Thymus (tissue), 11 donors: Measurements from ENCODE around the gene PSRC1. TPM values are rescaled to one million over a fixed set of nuclear protein-coding genes. Genes with fewer than 3 reads are reported as not detected.

Experiments used
- DNase-seq, 9 donors: peaks; one replicate each; pipeline ENCODE4 v3.0.0-alpha.2; 2013; ENCODE audit warnings: low spot score in 9 of 9, low read depth in 6 of 9, missing footprints in 1 of 9
- H3K27ac ChIP-seq, 2 donors: one replicate each; pipeline ENCODE4 v1.5.1; 2013; ENCODE audit warnings: control low read depth in 1 of 2, low read depth in 1 of 2, low read length in 1 of 2, mild to moderate bottlenecking in 1 of 2, moderate library complexity in 1 of 2
- H3K27me3 ChIP-seq, 2 donors: one replicate each; pipeline ENCODE4 v1.5.1; 2013; ENCODE audit warnings: low read length in 1 of 2; ENCODE audit not compliant: control insufficient read depth in 2 of 2, insufficient read depth in 1 of 2
- H3K36me3 ChIP-seq, 2 donors: one replicate each; pipeline ENCODE4 v1.5.1; 2013; ENCODE audit warnings: low read length in 1 of 2, mild to moderate bottlenecking in 1 of 2, moderate library complexity in 1 of 2; ENCODE audit not compliant: control insufficient read depth in 2 of 2, insufficient read depth in 2 of 2
- H3K4me1 ChIP-seq, 2 donors: one replicate each; pipeline ENCODE4 v1.5.1; 2013; ENCODE audit warnings: low read length in 2 of 2; ENCODE audit not compliant: control insufficient read depth in 2 of 2, insufficient read depth in 2 of 2
- H3K4me3 ChIP-seq, 2 donors: one replicate each; pipeline ENCODE4 v1.5.1; 2013; ENCODE audit warnings: low read length in 2 of 2, control low read depth in 1 of 2, mild to moderate bottlenecking in 1 of 2
- H3K9me3 ChIP-seq, 2 donors: one replicate each; pipeline ENCODE4 v1.5.1; 2013; ENCODE audit warnings: low read length in 1 of 2, mild to moderate bottlenecking in 1 of 2; ENCODE audit not compliant: control insufficient read depth in 2 of 2, insufficient read depth in 1 of 2
- WGBS: extraction: QIAGEN DNeasy Blood & Tissue Kit; methylation state at CpG from one replicate; pipeline ENCODE4 v1.1.7; 2013; 5-methylcytosine and 5-hydroxymethylcytosine counted together
- polyA plus RNA-seq: library from polyadenylated mRNA; stranded (reverse); fragments of 200-250 nt; gene quantifications from one replicate; pipeline ENCODE4 v1.2.3, GENCODE V29; 2013
- total RNA-seq: library from RNA; stranded (reverse); fragments of 120-200 nt; gene quantifications from one replicate; pipeline ENCODE4 v1.2.4, GENCODE V29; 2013
- donor health status: healthy.

The PSRC1 gene
- total and polyA plus RNA-seq, 2 donors: 5.8 to 16.6 TPM

GRCh38 chr1:109239047-109239408 is 43.9 kb downstream of the PSRC1 start:
- Histone ChIP-seq H3K27ac (no peak overlapping the region), H3K4me3 (no peak overlapping the region), H3K9me3 (no peaks in the 10 kb centered on the region), H3K36me3 (peaks cover 51% of the 10 kb centered on the region in 2 donors), H3K27me3 (peaks cover 0 to 30% of the 10 kb centered on the region in 2 donors), H3K4me1 (peaks cover 0 to 4% of the 10 kb centered on the region in 2 donors)
- DNase-seq: no peak
- WGBS: 88% methylated on average over 5 of the region's 5 CpGs

DNA sequence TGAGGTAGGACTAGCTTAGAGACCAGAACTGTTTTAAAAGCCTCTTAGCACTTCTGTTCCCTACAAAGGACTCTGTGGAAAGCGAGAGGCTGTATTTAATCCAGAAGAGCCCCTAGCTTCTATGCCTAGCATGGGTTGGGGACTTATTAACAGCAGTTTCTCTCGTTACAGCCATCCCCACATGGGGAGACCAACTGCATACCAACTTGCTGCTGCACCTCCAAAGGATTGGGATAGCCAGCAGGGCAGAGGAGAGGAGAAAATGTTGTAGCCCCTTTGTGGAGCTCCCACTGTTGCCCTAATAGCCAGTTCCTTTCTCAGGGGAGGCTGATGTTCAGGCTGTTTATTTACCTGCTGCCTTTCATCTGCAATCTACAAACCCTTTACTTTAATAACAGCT is 44.6 kb downstream of the PSRC1 start:
- H3K36me3 ChIP-seq: peaks cover 51 to 53% of the 10 kb centered on the region in 2 donors
- no peak overlapping the region for H3K27ac ChIP-seq
- no peak overlapping the region for H3K4me3 ChIP-seq
- 98% methylated on average over 2 of the region's 2 CpGs for WGBS
- no peak for DNase-seq
- no peaks in the 10 kb centered on the region for H3K9me3 ChIP-seq
- H3K4me1 ChIP-seq: peaks cover 0 to 4% of the 10 kb centered on the region in 2 donors
- H3K27me3 ChIP-seq: peaks cover 0 to 29% of the 10 kb centered on the region in 2 donors

- Histone ChIP-seq H3K36me3 (peaks cover 59 to 61% of the 10 kb centered on the region in 2 donors), H3K4me3 (no peak overlapping the region), H3K4me1 (peaks cover 0 to 4% of the 10 kb centered on the region in 2 donors), H3K27ac (no peak overlapping the region), H3K9me3 (no peaks in the 10 kb centered on the region), H3K27me3 (peaks cover 0 to 20% of the 10 kb centered on the region in 2 donors)
- 96% methylated on average over 3 of the region's 3 CpGs for WGBS
- no peak for DNase-seq
Measured at GRCh38 chr1:109237512-109237911, 45.4 kb downstream of the PSRC1 start.

DNA sequence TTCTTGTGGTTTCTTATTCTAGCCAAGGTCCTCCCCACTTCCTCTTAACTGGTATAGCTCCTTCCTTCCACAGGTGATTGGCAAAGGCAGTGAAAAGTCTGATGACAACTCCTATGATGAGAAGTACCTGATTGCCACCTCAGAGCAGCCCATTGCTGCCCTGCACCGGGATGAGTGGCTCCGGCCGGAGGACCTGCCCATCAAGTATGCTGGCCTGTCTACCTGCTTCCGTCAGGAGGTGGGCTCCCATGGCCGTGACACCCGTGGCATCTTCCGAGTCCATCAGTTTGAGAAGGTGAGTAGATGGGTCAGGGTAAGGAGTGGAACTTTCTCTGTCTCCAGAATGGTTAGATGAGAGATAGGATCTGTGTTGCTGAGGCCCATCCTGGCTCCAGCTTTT is 47.8 kb downstream of the PSRC1 start:
- Histone ChIP-seq H3K27ac (no peak overlapping the region), H3K27me3 (no peaks in the 10 kb centered on the region), H3K36me3 (peaks cover 79 to 81% of the 10 kb centered on the region in 2 donors), H3K9me3 (no peaks in the 10 kb centered on the region), H3K4me1 (peaks cover 0 to 4% of the 10 kb centered on the region in 2 donors), H3K4me3 (no peak overlapping the region)
- no peak for DNase-seq
- WGBS: 98% methylated on average over 7 of the region's 7 CpGs

- H3K27ac ChIP-seq: no peak overlapping the region
- H3K27me3 ChIP-seq: no peaks in the 10 kb centered on the region
- WGBS: 98% methylated on average over 3 of the region's 3 CpGs
- no peak overlapping the region for H3K4me3 ChIP-seq
- no peaks in the 10 kb centered on the region for H3K4me1 ChIP-seq
- DNase-seq: no peak
- H3K36me3 ChIP-seq: peaks cover 68 to 75% of the 10 kb centered on the region in 2 donors
- no peaks in the 10 kb centered on the region for H3K9me3 ChIP-seq
Measured at GRCh38 chr1:109231066-109231465, 51.9 kb downstream of the PSRC1 start.

Other genes with a start within 250 kb of the PSRC1 start
- gene WDR47, start 241.0 kb downstream of the PSRC1 start, total RNA-seq: 10.8 TPM
- gene WDR47, start 241.0 kb downstream of the PSRC1 start, polyA plus RNA-seq: 7.8 TPM
- gene TAF13, start 207.1 kb downstream of the PSRC1 start, total RNA-seq: 14.8 TPM
- gene TAF13, start 207.1 kb downstream of the PSRC1 start, polyA plus RNA-seq: 40.6 TPM
- gene TMEM167B, start 192.4 kb downstream of the PSRC1 start, total RNA-seq: 24.9 TPM
- 30.0 TPM for gene TMEM167B, start 192.4 kb downstream of the PSRC1 start, polyA plus RNA-seq
- gene ELAPOR1, start 169.0 kb downstream of the PSRC1 start, total RNA-seq: 1.3 TPM
- 1.2 TPM for gene ELAPOR1, start 169.0 kb downstream of the PSRC1 start, polyA plus RNA-seq
- gene SARS1, start 69.2 kb downstream of the PSRC1 start, total RNA-seq: 109 TPM
- 72.2 TPM for gene SARS1, start 69.2 kb downstream of the PSRC1 start, polyA plus RNA-seq
- 1.2 TPM for gene CELSR2, start 33.6 kb downstream of the PSRC1 start, total RNA-seq
- gene CELSR2, start 33.6 kb downstream of the PSRC1 start, polyA plus RNA-seq: 2.5 TPM
- gene MYBPHL, start 23.9 kb upstream of the PSRC1 start, total RNA-seq: 0.09 TPM
- 0.43 TPM for gene MYBPHL, start 23.9 kb upstream of the PSRC1 start, polyA plus RNA-seq
- 3.6 TPM for gene SORT1, start 114.8 kb upstream of the PSRC1 start, total RNA-seq
- 10.3 TPM for gene SORT1, start 114.8 kb upstream of the PSRC1 start, polyA plus RNA-seq
- 144 TPM for gene PSMA5, start 143.3 kb upstream of the PSRC1 start, total RNA-seq
- 72.3 TPM for gene PSMA5, start 143.3 kb upstream of the PSRC1 start, polyA plus RNA-seq
- gene SYPL2, start 183.4 kb upstream of the PSRC1 start, total RNA-seq: 0.05 TPM
- 0.34 TPM for gene SYPL2, start 183.4 kb upstream of the PSRC1 start, polyA plus RNA-seq
- 5.4 TPM for gene ATXN7L2, start 200.8 kb upstream of the PSRC1 start, total RNA-seq
- 19.6 TPM for gene ATXN7L2, start 200.8 kb upstream of the PSRC1 start, polyA plus RNA-seq
- gene CYB561D1, start 210.9 kb upstream of the PSRC1 start, total RNA-seq: 3.3 TPM
- gene CYB561D1, start 210.9 kb upstream of the PSRC1 start, polyA plus RNA-seq: 9.4 TPM
- gene AMIGO1, start 226.6 kb upstream of the PSRC1 start, total RNA-seq: 2.5 TPM
- gene AMIGO1, start 226.6 kb upstream of the PSRC1 start, polyA plus RNA-seq: 2.3 TPM